Activated naive CD8-positive, alpha-beta T cell treated with anti-CD3 and anti-CD28 coated beads for 36 hours (primary cell): ENCODE measurements around the gene ATN1. TPM values are rescaled to one million over a fixed set of nuclear protein-coding genes. Genes with fewer than 3 reads are reported as not detected.

ENCODE experiments used
- DNase-seq: peaks from one replicate; pipeline ENCODE4 v3.0.0; 2021
- H3K27ac Mint-ChIP-seq: one replicate; pipeline ENCODE4 v1.8.0; 2022; ENCODE audit warnings: mild to moderate bottlenecking, moderate library complexity, mixed read lengths
- H3K27me3 Mint-ChIP-seq: one replicate; pipeline ENCODE4 v1.8.0; 2022; ENCODE audit warnings: mild to moderate bottlenecking, mixed read lengths
- H3K36me3 Mint-ChIP-seq: one replicate; pipeline ENCODE4 v1.8.0; 2021; ENCODE audit warnings: mild to moderate bottlenecking, mixed read lengths
- H3K4me1 Mint-ChIP-seq: one replicate; pipeline ENCODE4 v1.8.0; 2021; ENCODE audit warnings: mixed read lengths
- H3K4me3 Mint-ChIP-seq: one replicate; pipeline ENCODE4 v1.8.0; 2022; ENCODE audit warnings: mild to moderate bottlenecking, moderate library complexity, mixed read lengths
- H3K9me3 Mint-ChIP-seq: one replicate; pipeline ENCODE4 v1.8.0; 2022; ENCODE audit warnings: mixed read lengths
- total RNA-seq, 2 experiments: library from RNA; stranded (reverse); gene quantifications; one replicate each; pipeline ENCODE4 v1.2.3, GENCODE V29; 2021

ATN1 gene
- total RNA-seq, 2 experiments from 2014 or later: 27.6 to 28.5 TPM

DNA sequence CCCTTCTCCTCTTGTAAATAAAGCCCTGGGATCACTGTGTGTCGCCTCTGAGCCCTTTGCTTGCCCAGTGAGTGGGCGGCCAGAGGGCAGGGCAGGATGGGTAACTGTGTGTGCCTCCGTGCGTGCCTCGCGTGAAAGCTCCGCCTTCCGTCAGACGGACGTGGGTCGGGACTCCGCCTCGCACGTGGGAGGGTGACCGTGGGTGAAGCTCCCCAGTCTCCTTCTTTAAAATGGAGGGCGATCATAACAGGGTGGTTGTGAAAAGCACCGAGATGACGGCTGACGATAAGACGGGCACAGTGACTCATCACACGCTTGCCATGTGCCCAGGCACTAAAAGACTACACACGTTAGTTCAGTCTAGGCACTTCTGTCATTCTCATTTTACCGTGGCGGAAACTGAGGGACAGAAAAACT lies 33.5 kb downstream of the ATN1 start:
- DNase-seq: peak; percentile 91
- Mint-ChIP-seq H3K9me3 (no peaks in the 10 kb centered on the region), H3K4me3 (peak overlapping the region; percentile 100), H3K27ac (peak overlapping the region; percentile 93), H3K27me3 (no peaks in the 10 kb centered on the region), H3K36me3 (peaks cover 67% of the 10 kb centered on the region), H3K4me1 (peaks cover 74% of the 10 kb centered on the region)

DNA sequence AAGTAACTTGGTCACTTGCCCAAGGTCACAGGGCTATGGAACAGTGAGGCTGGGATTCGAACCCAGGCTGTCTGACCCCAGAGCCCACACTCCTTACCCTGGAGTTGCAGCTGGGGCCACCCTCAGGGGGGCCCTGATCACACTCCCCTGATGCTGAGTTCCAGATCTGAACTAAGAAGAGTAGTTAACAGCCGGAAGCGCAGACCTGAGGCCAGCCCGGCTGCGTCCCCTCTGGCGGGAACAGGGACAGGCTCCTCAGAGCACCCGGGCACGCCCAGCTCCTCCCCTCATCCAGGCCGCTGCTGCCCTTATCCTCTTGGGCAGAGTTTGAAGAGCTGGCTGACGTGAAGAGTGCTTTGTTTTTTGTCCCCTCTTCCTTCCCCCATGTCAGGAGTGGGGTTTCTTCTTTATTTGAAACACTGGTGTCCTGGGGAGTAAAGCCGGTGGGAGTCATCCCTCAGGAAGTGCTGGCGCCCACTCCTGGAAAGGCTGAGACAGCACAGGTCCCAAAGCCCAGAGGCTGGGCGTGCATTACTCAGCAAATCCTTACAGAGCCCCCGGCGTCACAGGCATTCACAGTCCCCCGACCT lies 34.0 kb downstream of the ATN1 start:
- Mint-ChIP-seq H3K9me3 (no peaks in the 10 kb centered on the region), H3K27ac (peak overlapping the region; percentile 93), H3K27me3 (no peaks in the 10 kb centered on the region), H3K4me1 (peaks cover 73% of the 10 kb centered on the region), H3K36me3 (peaks cover 64% of the 10 kb centered on the region), H3K4me3 (peak overlapping the region; percentile 100)
- peak; percentile 67 for DNase-seq

DNA sequence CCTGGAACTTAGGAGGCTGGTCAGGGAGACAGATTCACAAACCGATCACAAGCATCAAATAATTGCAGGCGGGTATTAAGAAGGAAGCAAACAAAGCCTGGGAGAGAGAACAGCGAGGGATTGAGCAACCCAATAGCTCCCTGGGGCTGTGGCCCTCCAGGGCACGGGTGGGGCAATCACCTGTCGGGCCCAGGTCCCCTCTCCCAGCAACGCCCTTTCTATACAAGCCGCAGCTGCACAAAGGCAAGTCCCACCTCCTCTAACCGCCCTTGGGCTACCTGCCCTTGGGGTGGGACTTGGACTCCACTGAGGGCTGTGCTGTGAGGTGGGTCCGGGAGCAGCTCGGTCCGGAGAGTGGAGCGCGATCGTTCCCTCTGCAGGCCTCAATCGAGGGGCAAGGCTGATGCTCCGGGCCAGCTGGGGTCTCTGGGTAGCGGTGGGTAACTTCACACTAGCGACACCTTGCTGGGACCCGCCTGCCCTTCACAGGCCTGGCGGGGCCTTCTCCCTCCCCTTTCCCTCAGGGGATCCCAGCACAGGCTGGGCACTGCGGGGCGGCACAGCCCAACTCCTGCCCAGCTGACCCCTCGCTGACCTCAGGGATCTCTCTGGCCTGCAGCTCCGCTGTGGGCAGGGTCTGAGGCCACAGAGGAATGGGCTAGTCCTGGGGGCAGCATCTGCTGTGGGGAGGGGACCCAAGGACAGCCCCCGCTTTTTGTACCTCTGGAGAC lies 34.7 kb downstream of the ATN1 start:
- Mint-ChIP-seq H3K4me3 (peak overlapping the region; percentile 100), H3K27ac (peak overlapping the region; percentile 93), H3K27me3 (no peaks in the 10 kb centered on the region), H3K9me3 (no peaks in the 10 kb centered on the region), H3K36me3 (peaks cover 61% of the 10 kb centered on the region), H3K4me1 (peaks cover 71% of the 10 kb centered on the region)
- DNase-seq: peak; percentile 13

DNA sequence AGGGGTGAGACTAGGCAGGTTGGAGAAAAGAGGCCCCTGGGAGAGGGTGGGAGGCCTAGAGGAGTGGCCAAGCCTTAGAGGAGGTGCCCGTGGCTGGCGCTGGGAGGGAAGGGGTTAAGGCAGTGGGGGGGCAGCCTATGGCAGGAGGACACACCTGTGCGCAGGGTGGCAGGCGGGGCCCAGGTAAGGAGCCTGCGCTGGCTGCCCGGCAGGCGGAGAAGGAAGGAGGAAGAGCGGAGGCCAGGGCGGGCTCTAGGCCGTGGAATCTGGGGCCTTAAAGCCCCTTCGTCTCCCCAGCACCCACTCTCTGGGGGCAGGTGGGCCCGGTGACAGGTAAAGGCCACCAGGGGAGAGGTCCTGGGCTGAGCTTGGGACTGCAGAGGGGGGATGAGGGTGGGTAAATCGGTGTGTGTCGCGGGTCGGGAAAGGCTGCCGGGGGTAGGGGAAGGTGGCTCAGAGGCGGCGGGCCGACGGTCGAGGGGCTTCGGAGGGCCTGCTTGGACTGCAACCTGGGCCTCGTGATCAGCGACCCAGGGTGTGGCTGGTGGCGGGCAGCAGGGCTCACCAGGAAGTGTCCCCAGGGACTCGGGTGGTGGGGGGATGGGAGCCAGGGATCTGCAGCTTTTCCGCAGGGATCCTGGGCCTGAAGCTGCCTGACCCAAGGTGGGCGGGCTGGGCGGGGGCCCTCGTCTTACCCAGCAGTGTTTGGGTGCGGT lies 35.4 kb downstream of the ATN1 start:
- Mint-ChIP-seq H3K4me3 (peak overlapping the region; percentile 34), H3K27me3 (no peaks in the 10 kb centered on the region), H3K9me3 (no peaks in the 10 kb centered on the region), H3K36me3 (peaks cover 60% of the 10 kb centered on the region), H3K4me1 (peaks cover 69% of the 10 kb centered on the region), H3K27ac (peak overlapping the region; percentile 93)
- peak; percentile 9 for DNase-seq

DNA sequence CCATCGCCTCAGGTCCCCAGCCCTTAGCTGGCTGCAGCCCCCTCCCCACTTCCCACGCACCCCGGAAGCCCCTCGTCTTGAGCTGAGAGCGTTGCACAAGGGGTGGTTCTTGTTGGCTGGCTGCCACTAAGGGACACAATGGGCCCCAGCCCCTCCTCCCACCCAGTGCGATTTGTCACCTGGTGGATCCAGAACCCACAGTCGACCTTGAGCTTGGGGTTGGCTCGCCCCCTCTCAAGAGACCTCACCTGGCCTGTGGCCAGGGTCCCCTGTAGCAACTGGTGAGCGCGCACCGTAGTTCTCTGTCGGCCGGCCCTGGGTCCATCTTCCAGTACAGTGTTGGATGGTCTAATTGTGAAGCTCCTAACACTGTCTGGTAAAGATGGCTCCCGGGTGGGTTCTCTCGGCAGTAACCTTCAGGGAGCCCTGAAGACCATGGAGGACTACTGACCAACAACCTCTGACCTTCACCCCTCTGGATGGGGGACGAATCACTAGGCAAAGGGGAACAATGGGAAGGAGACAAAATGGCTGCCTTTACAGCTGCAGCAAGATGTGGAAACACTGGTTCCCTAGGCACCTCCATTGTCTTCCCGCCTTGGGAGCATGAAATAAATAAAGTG lies 36.1 kb downstream of the ATN1 start:
- Mint-ChIP-seq H3K27ac (peak overlapping the region; percentile 98), H3K9me3 (no peaks in the 10 kb centered on the region), H3K27me3 (no peaks in the 10 kb centered on the region), H3K4me1 (peaks cover 70% of the 10 kb centered on the region), H3K36me3 (peaks cover 60% of the 10 kb centered on the region), H3K4me3 (peak overlapping the region; percentile 18)
- peak; percentile 4 for DNase-seq

DNA sequence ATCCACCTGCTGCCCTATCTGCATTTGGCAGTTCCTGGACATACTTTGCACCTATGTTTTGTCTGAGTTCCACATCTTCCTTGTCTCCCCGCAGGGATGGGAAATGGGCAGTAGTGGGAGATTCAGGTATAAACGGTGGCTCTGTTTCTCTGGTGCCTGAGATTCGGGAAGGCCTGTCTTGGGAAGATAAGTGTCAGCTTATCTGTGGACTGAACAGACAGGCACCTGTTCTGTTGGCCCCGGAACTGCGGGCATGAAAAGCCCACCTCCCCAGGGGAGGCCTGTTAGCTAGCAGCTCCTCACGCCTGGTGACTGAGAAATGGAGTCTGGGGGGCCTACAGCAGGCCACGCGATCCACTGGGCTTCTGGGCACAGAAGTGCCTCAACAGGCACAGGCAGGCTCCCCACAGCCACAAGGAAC lies 36.9 kb downstream of the ATN1 start:
- peaks cover 60% of the 10 kb centered on the region for H3K36me3 Mint-ChIP-seq
- no peaks in the 10 kb centered on the region for H3K9me3 Mint-ChIP-seq
- peak overlapping the region; percentile 98 for H3K27ac Mint-ChIP-seq
- no peaks in the 10 kb centered on the region for H3K27me3 Mint-ChIP-seq
- no peak overlapping the region for H3K4me3 Mint-ChIP-seq
- no peak for DNase-seq
- peaks cover 69% of the 10 kb centered on the region for H3K4me1 Mint-ChIP-seq

DNA sequence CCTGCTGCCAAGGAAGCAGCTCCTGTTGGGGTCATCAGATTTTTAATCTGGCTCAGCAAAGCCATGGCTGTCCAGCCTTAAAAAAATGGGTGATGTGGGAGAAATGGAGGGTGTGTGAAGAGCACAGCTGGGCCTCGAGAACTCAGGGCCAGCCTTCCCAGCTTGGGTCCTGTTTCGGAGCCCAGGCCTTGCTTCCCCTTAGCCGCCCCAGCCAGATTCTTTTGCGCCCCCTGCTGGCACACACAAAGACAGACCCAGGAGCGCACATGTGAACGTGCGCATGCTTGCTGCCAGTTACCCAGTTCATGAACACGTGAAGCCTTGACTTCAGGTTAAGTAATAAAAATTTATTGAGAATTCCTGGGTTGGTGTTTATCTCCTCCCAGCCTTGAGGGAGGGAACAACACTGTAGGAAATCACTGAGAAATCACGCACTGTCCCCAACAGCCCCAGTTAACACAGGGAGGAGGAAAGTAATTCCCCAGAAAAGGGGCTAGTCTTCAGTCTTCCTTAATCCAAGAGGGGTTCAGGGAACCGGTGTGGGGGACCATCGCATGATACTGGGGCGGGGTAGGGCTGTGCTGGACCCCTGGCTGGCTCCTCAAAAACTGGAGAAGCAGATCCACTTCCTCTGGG lies 37.4 kb downstream of the ATN1 start:
- peak; percentile 87 for DNase-seq
- H3K27ac Mint-ChIP-seq: peak overlapping the region; percentile 98
- H3K4me3 Mint-ChIP-seq: peak overlapping the region; percentile 54
- peaks cover 69% of the 10 kb centered on the region for H3K4me1 Mint-ChIP-seq
- peaks cover 61% of the 10 kb centered on the region for H3K36me3 Mint-ChIP-seq
- no peaks in the 10 kb centered on the region for H3K9me3 Mint-ChIP-seq
- H3K27me3 Mint-ChIP-seq: no peaks in the 10 kb centered on the region

DNA sequence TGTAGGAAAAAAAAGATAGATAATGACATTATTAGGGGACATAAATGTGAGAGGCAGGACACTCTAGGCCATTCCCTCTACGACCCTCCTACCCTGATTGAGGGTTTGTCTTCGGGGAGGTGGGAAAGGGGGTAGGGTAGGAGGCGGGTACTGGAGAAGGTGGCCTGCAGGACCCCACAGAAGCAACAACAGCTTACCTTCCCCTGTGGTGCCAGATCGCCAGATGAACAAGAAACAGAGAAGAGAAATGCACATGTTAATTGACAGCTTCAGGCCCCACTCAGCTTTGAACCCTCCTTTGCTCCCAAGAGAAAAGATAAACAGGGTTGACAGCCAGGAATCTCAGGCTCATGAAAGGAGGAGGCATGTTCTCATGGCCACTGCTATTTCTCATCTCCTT lies 38.0 kb downstream of the ATN1 start:
- peak overlapping the region; percentile 54 for H3K4me3 Mint-ChIP-seq
- DNase-seq: no peak
- peaks cover 63% of the 10 kb centered on the region for H3K4me1 Mint-ChIP-seq
- no peaks in the 10 kb centered on the region for H3K9me3 Mint-ChIP-seq
- H3K27ac Mint-ChIP-seq: peak overlapping the region; percentile 98
- H3K36me3 Mint-ChIP-seq: peaks cover 56% of the 10 kb centered on the region
- H3K27me3 Mint-ChIP-seq: no peaks in the 10 kb centered on the region

DNA sequence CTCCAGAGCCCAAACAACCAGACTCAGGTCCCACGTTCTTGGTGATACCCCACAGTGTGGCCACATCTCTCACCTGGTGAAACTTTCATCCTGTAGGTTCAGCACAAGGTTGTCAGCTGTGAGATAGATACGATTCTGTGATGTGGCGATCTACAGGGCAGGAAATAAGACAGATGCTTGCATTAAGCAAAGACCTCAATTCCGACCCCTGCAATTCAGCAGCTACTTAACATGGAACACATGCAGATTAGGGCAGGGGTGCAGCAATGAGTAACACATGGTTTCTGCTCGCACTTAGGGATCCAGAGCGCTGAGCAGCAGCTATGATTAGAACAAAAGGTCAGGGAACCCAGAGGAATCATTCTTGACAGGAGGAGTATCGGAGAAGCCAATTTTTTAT lies 38.6 kb downstream of the ATN1 start:
- DNase-seq: no peak
- Mint-ChIP-seq H3K4me3 (peak overlapping the region; percentile 59), H3K27ac (peak overlapping the region; percentile 98), H3K9me3 (no peaks in the 10 kb centered on the region), H3K27me3 (no peaks in the 10 kb centered on the region), H3K36me3 (peaks cover 56% of the 10 kb centered on the region), H3K4me1 (peaks cover 57% of the 10 kb centered on the region)

DNA sequence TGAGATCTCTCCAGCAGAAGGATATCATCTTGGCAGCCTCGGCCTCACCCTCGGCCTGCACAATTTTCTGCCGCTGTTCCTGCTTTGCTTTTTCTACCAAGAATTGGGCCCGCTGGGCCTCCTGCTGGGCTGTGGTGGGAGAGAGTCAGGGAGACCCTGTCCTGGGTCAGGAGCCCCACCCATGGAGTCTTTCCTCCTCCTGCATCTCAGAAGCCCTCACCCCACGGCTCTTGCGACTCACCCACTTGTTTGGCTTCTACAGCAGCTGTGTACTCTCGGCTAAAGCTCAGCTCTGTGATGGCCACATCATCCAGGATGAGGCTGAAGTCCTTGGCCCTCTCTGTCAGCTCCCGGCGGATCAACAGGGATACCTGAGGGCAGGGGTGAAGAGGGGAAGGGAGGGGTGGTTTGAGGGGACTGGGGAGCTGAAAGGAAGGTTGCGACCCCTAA lies 39.9 kb downstream of the ATN1 start:
- H3K27me3 Mint-ChIP-seq: no peaks in the 10 kb centered on the region
- H3K36me3 Mint-ChIP-seq: peaks cover 62% of the 10 kb centered on the region
- H3K27ac Mint-ChIP-seq: peak overlapping the region; percentile 56
- H3K4me3 Mint-ChIP-seq: peak overlapping the region; percentile 29
- peaks cover 56% of the 10 kb centered on the region for H3K4me1 Mint-ChIP-seq
- H3K9me3 Mint-ChIP-seq: no peaks in the 10 kb centered on the region
- no peak for DNase-seq

DNA sequence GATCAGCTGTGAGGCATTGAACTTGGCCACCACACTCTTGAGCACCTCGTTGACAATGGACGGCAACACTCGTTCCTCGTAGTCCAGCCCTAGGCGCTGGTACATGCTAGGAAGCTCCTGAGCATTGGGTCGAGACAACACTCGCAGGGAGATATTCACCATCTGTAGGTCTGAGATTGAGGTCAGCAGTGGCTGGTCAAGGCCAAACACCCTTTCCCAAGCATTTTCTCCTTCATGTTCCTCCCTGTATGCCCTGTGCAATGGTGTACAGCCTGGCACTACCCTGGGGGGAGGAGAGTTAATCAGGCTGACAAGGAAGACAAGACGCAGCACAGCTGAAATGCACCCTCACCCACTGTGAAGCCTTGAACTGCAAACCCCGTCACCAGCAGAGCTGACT lies 40.7 kb downstream of the ATN1 start:
- no peak for DNase-seq
- Mint-ChIP-seq H3K4me1 (peaks cover 62% of the 10 kb centered on the region), H3K4me3 (peak overlapping the region; percentile 100), H3K9me3 (no peaks in the 10 kb centered on the region), H3K36me3 (peaks cover 66% of the 10 kb centered on the region), H3K27me3 (no peaks in the 10 kb centered on the region), H3K27ac (peak overlapping the region; percentile 100)

DNA sequence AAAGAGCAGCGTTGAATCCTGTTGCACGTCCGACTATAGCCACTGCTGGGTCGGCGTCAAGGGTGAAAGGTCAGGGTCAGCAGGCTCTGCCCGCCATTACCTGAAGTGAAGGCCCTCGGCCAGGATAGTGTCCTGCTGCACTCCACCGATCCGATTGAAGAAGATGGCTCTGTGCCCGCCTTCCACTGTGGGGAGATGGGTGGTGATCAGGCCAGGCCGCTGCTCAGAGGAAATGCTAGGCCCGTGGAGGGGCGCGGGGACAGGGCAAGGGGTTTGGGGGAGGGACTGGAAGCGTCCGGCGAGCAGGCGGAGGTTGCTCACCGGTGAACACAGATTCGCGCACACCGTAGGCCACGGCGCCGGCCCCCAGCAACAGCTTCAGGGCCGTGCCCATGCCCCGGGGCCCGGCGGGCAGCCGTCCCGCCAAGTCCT lies 42.4 kb downstream of the ATN1 start:
- Mint-ChIP-seq H3K27me3 (no peaks in the 10 kb centered on the region), H3K4me1 (peaks cover 66% of the 10 kb centered on the region), H3K27ac (peak overlapping the region; percentile 100), H3K4me3 (peak overlapping the region; percentile 100), H3K36me3 (peaks cover 72% of the 10 kb centered on the region), H3K9me3 (no peaks in the 10 kb centered on the region)
- DNase-seq: no peak

DNA sequence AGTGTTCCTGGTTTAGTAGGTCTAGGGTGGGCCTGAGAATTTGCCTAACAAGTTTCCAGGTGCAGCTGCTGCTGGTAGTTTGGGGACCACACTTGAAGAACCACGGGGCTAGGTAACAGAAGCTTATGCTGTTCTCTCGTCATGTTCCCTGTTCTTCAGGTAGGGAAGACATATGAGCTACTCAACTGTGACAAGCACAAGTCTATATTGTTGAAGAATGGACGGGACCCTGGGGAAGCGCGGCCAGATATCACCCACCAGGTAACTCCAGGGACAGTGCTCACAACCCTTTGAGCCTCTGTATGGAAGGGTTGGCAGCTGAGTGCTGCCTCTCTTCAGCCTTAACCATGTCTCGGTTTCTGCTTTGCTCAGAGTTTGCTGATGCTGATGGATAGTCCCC lies 46.4 kb downstream of the ATN1 start:
- Mint-ChIP-seq H3K27ac (peak overlapping the region; percentile 47), H3K36me3 (peaks cover 60% of the 10 kb centered on the region), H3K4me1 (peaks cover 45% of the 10 kb centered on the region), H3K27me3 (no peaks in the 10 kb centered on the region), H3K9me3 (no peaks in the 10 kb centered on the region), H3K4me3 (no peak overlapping the region)
- DNase-seq: no peak

DNA sequence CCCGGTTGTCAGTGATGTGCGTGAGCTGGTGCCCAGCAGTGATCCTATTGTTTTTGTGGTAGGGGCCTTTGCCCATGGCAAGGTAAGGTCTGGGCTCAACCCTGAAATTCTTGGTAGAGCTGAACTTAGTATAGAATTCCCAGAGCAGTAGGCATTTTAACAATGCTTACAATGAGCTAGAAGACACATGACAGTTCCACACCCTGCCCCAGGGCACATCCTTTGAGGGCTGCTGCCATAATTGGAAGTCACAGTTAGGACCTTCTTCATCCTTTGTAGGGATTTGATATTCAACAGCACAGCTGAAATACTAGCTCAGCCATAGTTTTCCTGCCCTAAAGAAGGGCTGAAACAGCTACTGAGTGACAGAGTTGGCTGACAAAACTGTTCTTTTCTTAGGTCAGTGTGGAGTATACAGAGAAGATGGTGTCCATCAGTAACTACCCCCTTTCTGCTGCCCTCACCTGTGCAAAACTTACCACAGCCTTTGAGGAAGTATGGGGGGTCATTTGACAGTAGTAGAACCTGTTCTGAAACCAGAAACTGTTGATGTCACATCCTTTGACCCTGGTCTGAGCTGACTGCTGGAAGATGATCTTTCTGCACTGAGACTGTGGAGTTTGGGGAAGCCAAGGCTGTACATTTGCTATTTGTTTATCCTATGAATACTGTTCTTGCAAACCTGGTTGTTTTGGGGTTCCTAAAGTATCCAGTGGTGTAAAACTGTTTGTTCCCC lies 47.7 kb downstream of the ATN1 start:
- H3K9me3 Mint-ChIP-seq: no peaks in the 10 kb centered on the region
- DNase-seq: no peak
- peaks cover 50% of the 10 kb centered on the region for H3K36me3 Mint-ChIP-seq
- peaks cover 43% of the 10 kb centered on the region for H3K4me1 Mint-ChIP-seq
- H3K4me3 Mint-ChIP-seq: no peak overlapping the region
- H3K27ac Mint-ChIP-seq: peak overlapping the region; percentile 47
- no peaks in the 10 kb centered on the region for H3K27me3 Mint-ChIP-seq
